Activated naive CD4-positive, alpha-beta T cell treated with anti-CD3 and anti-CD28 coated beads for 36 hours (primary cell): Measurements from ENCODE around the gene ACSF3. TPM values are rescaled to one million over a fixed set of nuclear protein-coding genes. Genes with fewer than 3 reads are reported as not detected.

Experiments used
- CTCF ChIA-PET: fragments of 350-600 bp; sonication (Branson Sonifier 250); formaldehyde crosslinking; loops from one replicate; lab custom pipeline; 2021; ENCODE audit warnings: antibody characterized with exemption; lab: Charles Lee
- DNase-seq: peaks from one replicate; pipeline ENCODE4 v3.0.0-alpha.2; 2020
- H3K27ac Mint-ChIP-seq: one replicate; pipeline ENCODE4 v1.8.0; 2021; ENCODE audit warnings: mild to moderate bottlenecking, mixed read lengths
- H3K27me3 Mint-ChIP-seq: one replicate; pipeline ENCODE4 v1.8.0; 2021; ENCODE audit warnings: low read depth, mixed read lengths
- H3K36me3 Mint-ChIP-seq: one replicate; pipeline ENCODE4 v1.8.0; 2021; ENCODE audit warnings: low read depth, mixed read lengths
- H3K4me1 Mint-ChIP-seq: one replicate; pipeline ENCODE4 v1.8.0; 2021; ENCODE audit warnings: low read depth, mixed read lengths
- H3K4me3 Mint-ChIP-seq: one replicate; pipeline ENCODE4 v1.8.0; 2021; ENCODE audit warnings: mild to moderate bottlenecking, moderate library complexity, mixed read lengths
- H3K9me3 Mint-ChIP-seq: one replicate; pipeline ENCODE4 v1.8.0; 2021; ENCODE audit warnings: mixed read lengths
- intact Hi-C: fragments of 100-400 bp; cut with micrococcal nuclease; formaldehyde crosslinking; loops from one replicate; pipeline ENCODE4 v1.15.1; 2023
- total RNA-seq, 2 experiments: library from RNA; stranded (reverse); gene quantifications; one replicate each; pipeline ENCODE4 v1.2.3, GENCODE V29; 2021

Gene ACSF3
- total RNA-seq, 2 experiments from 2014 or later: 26.1 to 26.7 TPM

GRCh38 chr16:89135166-89135565, 41.5 kb downstream of the ACSF3 start:
- CTCF ChIA-PET: no interaction called here
- no peak overlapping the region for H3K4me3 Mint-ChIP-seq
- peaks cover 13% of the 10 kb centered on the region for H3K36me3 Mint-ChIP-seq
- H3K4me1 Mint-ChIP-seq: no peaks in the 10 kb centered on the region
- H3K9me3 Mint-ChIP-seq: no peaks in the 10 kb centered on the region
- intact Hi-C loops: no loop called here
- H3K27me3 Mint-ChIP-seq: no peaks in the 10 kb centered on the region
- no peak for DNase-seq
- no peak overlapping the region for H3K27ac Mint-ChIP-seq

GRCh38 chr16:89135971-89136765, 42.5 kb downstream of the ACSF3 start:
- no peaks in the 10 kb centered on the region for H3K27me3 Mint-ChIP-seq
- H3K27ac Mint-ChIP-seq: no peak overlapping the region
- no peaks in the 10 kb centered on the region for H3K4me1 Mint-ChIP-seq
- no peaks in the 10 kb centered on the region for H3K9me3 Mint-ChIP-seq
- no peak for DNase-seq
- intact Hi-C loops: no loop called here
- H3K36me3 Mint-ChIP-seq: peaks cover 16% of the 10 kb centered on the region
- CTCF ChIA-PET: no interaction called here
- H3K4me3 Mint-ChIP-seq: no peak overlapping the region

- Mint-ChIP-seq H3K4me1 (no peaks in the 10 kb centered on the region), H3K36me3 (peaks cover 13% of the 10 kb centered on the region), H3K9me3 (no peaks in the 10 kb centered on the region), H3K27me3 (no peaks in the 10 kb centered on the region), H3K27ac (no peak overlapping the region), H3K4me3 (no peak overlapping the region)
- intact Hi-C loops: no loop called here
- DNase-seq: no peak
- CTCF ChIA-PET: no interaction called here
These were observed 43.3 kb downstream of the ACSF3 start for GRCh38 chr16:89136931-89137330.

GRCh38 chr16:89137666-89138512, 44.2 kb downstream of the ACSF3 start:
- H3K36me3 Mint-ChIP-seq: peaks cover 13% of the 10 kb centered on the region
- no peak for DNase-seq
- H3K9me3 Mint-ChIP-seq: no peaks in the 10 kb centered on the region
- intact Hi-C loops: no loop called here
- H3K27me3 Mint-ChIP-seq: no peaks in the 10 kb centered on the region
- no peak overlapping the region for H3K27ac Mint-ChIP-seq
- CTCF ChIA-PET: no interaction called here
- H3K4me3 Mint-ChIP-seq: no peak overlapping the region
- no peaks in the 10 kb centered on the region for H3K4me1 Mint-ChIP-seq

- no peaks in the 10 kb centered on the region for H3K9me3 Mint-ChIP-seq
- H3K36me3 Mint-ChIP-seq: peaks cover 13% of the 10 kb centered on the region
- intact Hi-C loops: no loop called here
- H3K4me3 Mint-ChIP-seq: no peak overlapping the region
- H3K27me3 Mint-ChIP-seq: no peaks in the 10 kb centered on the region
- H3K27ac Mint-ChIP-seq: no peak overlapping the region
- DNase-seq: no peak
- no peaks in the 10 kb centered on the region for H3K4me1 Mint-ChIP-seq
- CTCF ChIA-PET: no interaction called here
These were observed 44.8 kb downstream of the ACSF3 start for GRCh38 chr16:89138513-89138795.

- Mint-ChIP-seq H3K4me3 (no peak overlapping the region), H3K36me3 (peaks cover 11% of the 10 kb centered on the region), H3K9me3 (no peaks in the 10 kb centered on the region), H3K4me1 (no peaks in the 10 kb centered on the region), H3K27me3 (no peaks in the 10 kb centered on the region), H3K27ac (no peak overlapping the region)
- intact Hi-C loops: no loop called here
- CTCF ChIA-PET: no interaction called here
- no peak for DNase-seq
These were observed 45.3 kb downstream of the ACSF3 start for GRCh38 chr16:89138843-89139520.

- Mint-ChIP-seq H3K4me1 (no peaks in the 10 kb centered on the region), H3K9me3 (no peaks in the 10 kb centered on the region), H3K36me3 (peaks cover 5% of the 10 kb centered on the region), H3K27ac (no peak overlapping the region), H3K27me3 (no peaks in the 10 kb centered on the region), H3K4me3 (no peak overlapping the region)
- CTCF ChIA-PET: no interaction called here
- intact Hi-C loops: no loop called here
- DNase-seq: no peak
These were observed 46.3 kb downstream of the ACSF3 start for GRCh38 chr16:89139907-89140361.

GRCh38 chr16:89140401-89140800, 46.7 kb downstream of the ACSF3 start:
- H3K4me1 Mint-ChIP-seq: no peaks in the 10 kb centered on the region
- no peak for DNase-seq
- CTCF ChIA-PET: no interaction called here
- intact Hi-C loops: no loop called here
- peaks cover 5% of the 10 kb centered on the region for H3K36me3 Mint-ChIP-seq
- no peak overlapping the region for H3K27ac Mint-ChIP-seq
- no peak overlapping the region for H3K4me3 Mint-ChIP-seq
- no peaks in the 10 kb centered on the region for H3K9me3 Mint-ChIP-seq
- H3K27me3 Mint-ChIP-seq: no peaks in the 10 kb centered on the region

- intact Hi-C loops: no loop called here
- CTCF ChIA-PET: no interaction called here
- Mint-ChIP-seq H3K27me3 (no peaks in the 10 kb centered on the region), H3K4me3 (no peak overlapping the region), H3K9me3 (no peaks in the 10 kb centered on the region), H3K27ac (no peak overlapping the region), H3K36me3 (peaks cover 4% of the 10 kb centered on the region), H3K4me1 (no peaks in the 10 kb centered on the region)
- DNase-seq: no peak
These were observed 47.6 kb downstream of the ACSF3 start for GRCh38 chr16:89140981-89141883.

- Mint-ChIP-seq H3K27ac (no peak overlapping the region), H3K9me3 (no peaks in the 10 kb centered on the region), H3K4me3 (no peak overlapping the region), H3K36me3 (peaks cover 9% of the 10 kb centered on the region), H3K27me3 (no peaks in the 10 kb centered on the region), H3K4me1 (no peaks in the 10 kb centered on the region)
- DNase-seq: no peak
- CTCF ChIA-PET: no interaction called here
- intact Hi-C loops: no loop called here
These were observed 48.2 kb downstream of the ACSF3 start for GRCh38 chr16:89141884-89142267.

- H3K27me3 Mint-ChIP-seq: no peaks in the 10 kb centered on the region
- no peaks in the 10 kb centered on the region for H3K4me1 Mint-ChIP-seq
- intact Hi-C loops: no loop called here
- CTCF ChIA-PET: no interaction called here
- H3K36me3 Mint-ChIP-seq: peaks cover 10% of the 10 kb centered on the region
- no peak for DNase-seq
- H3K27ac Mint-ChIP-seq: no peak overlapping the region
- no peaks in the 10 kb centered on the region for H3K9me3 Mint-ChIP-seq
- no peak overlapping the region for H3K4me3 Mint-ChIP-seq
These were observed 49.0 kb downstream of the ACSF3 start for GRCh38 chr16:89142474-89143195.
